ENCODE results near the gene MIF4GD. TPM values are rescaled to one million over a fixed set of nuclear protein-coding genes. Genes with fewer than 3 reads are reported as not detected.
"Not testable (repeated sequence)": the region's sequence is repeated elsewhere in the genome, so short reads cannot be mapped to it uniquely, and the experiment has no call there.

Gene MIF4GD
- total RNA-seq, 2 donors from 2014 or later, result 32.5 to 70.1 TPM

DNA sequence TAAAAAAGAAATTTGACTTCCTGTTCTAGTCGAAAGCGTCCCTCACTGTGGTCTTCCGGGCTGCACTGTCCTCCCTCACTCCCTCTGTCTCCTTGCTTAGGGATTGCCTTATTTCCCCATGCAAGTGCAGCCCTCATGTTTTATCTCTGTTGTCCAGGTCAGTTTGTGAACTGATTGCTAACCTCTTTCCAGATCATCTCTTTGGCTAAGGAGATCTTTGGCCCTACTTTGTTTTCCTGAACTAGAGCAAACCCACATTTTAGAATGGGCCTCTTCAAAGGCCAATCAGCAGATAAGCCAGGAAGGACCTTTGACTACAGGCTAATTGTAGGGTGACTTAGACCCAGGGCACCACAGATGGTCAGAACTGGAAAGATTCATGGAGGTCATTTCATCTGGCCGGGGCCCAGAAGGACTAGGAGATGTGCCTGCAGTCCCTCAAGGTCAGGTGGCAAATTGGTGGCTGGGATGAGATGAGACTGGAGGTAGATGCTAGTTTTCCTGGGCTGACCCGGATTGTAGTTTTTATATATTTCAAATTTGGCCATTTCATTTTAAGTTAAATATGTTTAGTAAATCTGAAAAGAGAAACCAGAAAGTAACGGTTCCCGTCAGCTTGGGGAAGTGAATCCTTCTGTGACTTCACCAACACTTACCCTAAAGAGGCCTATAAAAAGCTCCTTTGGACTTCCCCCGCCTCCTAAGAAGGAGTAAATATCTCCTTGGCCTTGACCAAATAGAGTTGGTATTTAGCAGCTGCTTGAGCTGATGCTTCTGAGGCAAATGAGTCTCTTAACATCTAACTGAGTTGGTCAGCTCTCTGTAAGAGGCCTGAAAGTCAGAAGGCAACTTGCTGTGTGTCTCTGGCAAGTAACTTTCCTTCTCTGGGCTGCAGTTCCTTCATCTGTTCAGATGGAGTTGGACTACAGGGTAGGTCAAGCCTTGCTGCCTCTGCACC is 24.4 kb upstream of the MIF4GD start:
- DNase-seq (ENCODE audit: low spot score), result no peak
- TF ChIP-seq, protein P1, sequence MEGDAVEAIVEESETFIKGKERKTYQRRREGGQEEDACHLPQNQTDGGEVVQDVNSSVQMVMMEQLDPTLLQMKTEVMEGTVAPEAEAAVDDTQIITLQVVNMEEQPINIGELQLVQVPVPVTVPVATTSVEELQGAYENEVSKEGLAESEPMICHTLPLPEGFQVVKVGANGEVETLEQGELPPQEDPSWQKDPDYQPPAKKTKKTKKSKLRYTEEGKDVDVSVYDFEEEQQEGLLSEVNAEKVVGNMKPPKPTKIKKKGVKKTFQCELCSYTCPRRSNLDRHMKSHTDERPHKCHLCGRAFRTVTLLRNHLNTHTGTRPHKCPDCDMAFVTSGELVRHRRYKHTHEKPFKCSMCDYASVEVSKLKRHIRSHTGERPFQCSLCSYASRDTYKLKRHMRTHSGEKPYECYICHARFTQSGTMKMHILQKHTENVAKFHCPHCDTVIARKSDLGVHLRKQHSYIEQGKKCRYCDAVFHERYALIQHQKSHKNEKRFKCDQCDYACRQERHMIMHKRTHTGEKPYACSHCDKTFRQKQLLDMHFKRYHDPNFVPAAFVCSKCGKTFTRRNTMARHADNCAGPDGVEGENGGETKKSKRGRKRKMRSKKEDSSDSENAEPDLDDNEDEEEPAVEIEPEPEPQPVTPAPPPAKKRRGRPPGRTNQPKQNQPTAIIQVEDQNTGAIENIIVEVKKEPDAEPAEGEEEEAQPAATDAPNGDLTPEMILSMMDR (IDR thresholded peaks at IDR 0.05), result no peak
- Histone ChIP-seq H3K36me3 (no peaks in the 10 kb centered on the region), H3K27ac (peak overlapping the region; percentile 13 to 53), H3K4me3 (no peak overlapping the region), H3K27me3 (replicated peaks; ENCODE audit: insufficient read depth) (no peaks in the 10 kb centered on the region), H3K9me3 (no peaks in the 10 kb centered on the region), H3K4me1 (ENCODE audit: control insufficient read depth in 1 of 2, low read depth in 2 of 2) (no peaks in the 10 kb centered on the region)
- no peak for ATAC-seq (ENCODE audit: insufficient number of reproducible peaks, low FRiP score, low read depth)

DNA sequence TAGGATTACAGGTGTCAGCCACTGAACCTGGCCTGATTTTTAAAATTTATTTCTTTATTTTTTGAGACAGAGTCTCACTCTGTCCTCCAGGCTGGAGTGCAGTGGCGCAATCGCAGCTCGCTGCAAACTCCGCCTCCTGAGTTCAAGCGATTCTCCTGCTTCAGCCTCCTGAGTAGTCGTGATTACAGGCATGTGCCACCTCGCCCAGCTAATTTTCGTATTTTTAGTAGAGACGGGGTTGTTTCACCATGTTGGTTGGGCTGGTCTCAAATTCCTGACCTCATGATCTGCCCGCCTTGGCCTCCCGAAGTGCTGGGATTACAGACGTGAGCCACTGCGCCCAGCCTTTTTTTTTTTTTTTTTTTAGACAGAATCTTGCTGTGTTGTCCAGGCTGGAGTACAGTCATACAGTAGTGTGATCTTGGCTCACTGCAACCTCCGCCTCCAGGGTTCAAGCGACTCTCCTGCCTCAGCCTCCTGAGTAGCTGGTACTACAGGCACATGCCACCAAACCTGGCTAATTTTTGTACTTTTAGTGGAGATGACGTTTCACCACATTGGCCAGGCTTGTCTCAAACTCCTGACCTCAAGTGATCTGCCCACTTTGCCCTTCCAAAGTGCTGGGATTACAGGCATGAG is 21.9 kb upstream of the MIF4GD start:
- H3K27ac ChIP-seq, result not testable (repeated sequence)

DNA sequence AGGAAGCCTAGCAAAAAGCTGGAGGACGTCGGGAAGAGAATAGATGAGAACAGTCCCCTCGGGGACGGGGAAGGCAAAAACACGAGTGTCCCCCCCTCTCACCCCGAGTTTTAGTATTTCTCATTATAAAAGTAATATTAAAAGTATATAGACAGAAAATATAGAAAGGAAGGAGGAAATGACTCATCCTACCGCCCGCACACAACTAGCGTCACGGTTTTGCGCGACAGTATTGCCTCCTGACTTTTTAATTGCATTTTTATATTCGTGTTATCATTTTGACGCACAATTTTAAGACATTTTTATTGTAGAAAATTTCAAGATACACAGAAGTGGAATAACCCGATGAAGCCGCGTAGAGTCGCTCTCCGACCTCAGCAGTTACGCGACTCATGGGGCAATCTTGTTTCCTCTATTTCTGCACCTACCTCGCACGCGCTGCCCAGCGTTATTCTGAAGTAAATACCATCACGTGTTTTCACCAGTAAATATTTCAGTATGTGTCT is 18.9 kb upstream of the MIF4GD start:
- no peaks in the 10 kb centered on the region for H3K9me3 ChIP-seq
- H3K27me3 ChIP-seq (replicated peaks; ENCODE audit: insufficient read depth), result no peaks in the 10 kb centered on the region
- peak overlapping the region; percentile 92 for H3K27ac ChIP-seq
- TF ChIP-seq, protein P1 (IDR thresholded peaks at IDR 0.05), result no peak
- peaks cover 0 to 6% of the 10 kb centered on the region in 2 donors for H3K4me1 ChIP-seq (ENCODE audit: control insufficient read depth in 1 of 2, low read depth in 2 of 2)
- ATAC-seq (ENCODE audit: insufficient number of reproducible peaks, low FRiP score, low read depth) (peak; percentile 7), DNase-seq (ENCODE audit: low spot score) (no peak)
- peaks cover 4% of the 10 kb centered on the region for H3K36me3 ChIP-seq
- peak overlapping the region; percentile 82 for H3K4me3 ChIP-seq

More for the DNA sequence above, 21.9 kb upstream of the MIF4GD start:
- H3K4me1 ChIP-seq (ENCODE audit: control insufficient read depth in 1 of 2, low read depth in 2 of 2); ATAC-seq (ENCODE audit: insufficient number of reproducible peaks, low FRiP score, low read depth); H3K9me3 ChIP-seq; H3K27me3 ChIP-seq (replicated peaks; ENCODE audit: insufficient read depth); DNase-seq (ENCODE audit: low spot score); H3K4me3 ChIP-seq; H3K36me3 ChIP-seq: not testable (repeated sequence)

DNA sequence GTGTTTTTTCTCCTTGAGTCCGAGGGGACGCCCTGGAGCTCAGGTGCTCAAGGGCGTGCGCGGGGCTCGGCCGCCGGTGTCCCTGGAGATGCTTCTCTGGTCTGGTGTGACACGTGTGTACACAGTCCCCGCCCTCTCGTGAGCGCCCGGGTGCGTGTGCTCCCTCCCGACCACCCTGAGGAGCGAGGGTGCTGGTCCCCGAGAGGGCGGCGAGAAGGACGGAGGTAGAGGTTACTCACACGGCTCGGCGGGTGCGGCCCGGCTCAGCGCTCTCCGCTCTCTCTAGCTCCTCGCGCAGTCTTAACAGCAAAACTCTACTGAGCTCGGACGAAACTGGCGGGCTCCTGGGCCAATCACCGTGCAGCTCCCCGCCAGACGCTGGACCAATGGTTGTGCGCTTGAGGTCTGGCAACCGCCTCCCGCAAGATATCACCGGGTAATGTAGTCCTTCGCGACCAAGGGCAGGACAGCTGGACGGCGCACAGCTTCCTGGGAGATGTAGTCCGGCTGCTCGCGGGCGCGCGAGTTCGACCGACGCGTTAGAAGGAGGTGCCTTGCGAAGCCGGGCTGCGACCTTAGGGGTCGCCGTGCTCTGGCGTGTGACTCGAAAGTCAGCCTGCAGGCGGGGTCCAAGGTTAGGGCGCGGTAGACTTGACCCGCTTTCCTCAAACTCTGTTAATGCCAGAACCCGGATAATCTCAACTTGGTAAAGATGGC is 18.2 kb upstream of the MIF4GD start, which contains the start of gene SLC25A19:
SLC25A19 (minus strand) TSS at position 319 of the 717 bp plus-strand sequence. CDS start 2,669 bp downstream, outside the sequence.
- H3K4me3 ChIP-seq, result peak within 1 kb of the TSS; percentile 82
- no peaks in the 10 kb centered on the region for H3K9me3 ChIP-seq
- DNase-seq (ENCODE audit: low spot score), result peak; percentile 94
- peaks cover 4% of the 10 kb centered on the region for H3K36me3 ChIP-seq
- TF ChIP-seq, protein P1 (IDR thresholded peaks at IDR 0.05), result no peak
- peak; percentile 92 for ATAC-seq (ENCODE audit: insufficient number of reproducible peaks, low FRiP score, low read depth)
- H3K4me1 ChIP-seq (ENCODE audit: control insufficient read depth in 1 of 2, low read depth in 2 of 2), result peaks cover 0 to 6% of the 10 kb centered on the region in 2 donors
- H3K27me3 ChIP-seq (replicated peaks; ENCODE audit: insufficient read depth), result no peaks in the 10 kb centered on the region
- peak within 1 kb of the TSS; percentile 92 for H3K27ac ChIP-seq

DNA sequence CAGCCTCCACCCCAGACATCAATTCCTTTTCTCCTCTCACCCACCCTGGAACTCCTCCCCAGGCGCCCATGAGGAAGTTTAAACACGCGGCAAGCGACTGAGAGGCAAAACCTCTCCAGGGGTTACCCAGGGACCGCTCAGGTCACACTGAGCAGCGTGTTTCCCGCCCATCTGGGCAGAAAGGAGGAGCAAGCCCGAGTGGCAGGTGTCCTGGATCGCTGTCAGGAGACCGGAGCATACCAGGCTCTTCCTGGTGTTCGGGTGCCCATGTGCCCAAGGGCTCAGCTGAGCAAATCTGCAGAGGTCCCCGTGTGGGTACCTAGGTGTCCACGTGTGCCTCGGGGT is 17.7 kb upstream of the MIF4GD start:
- ATAC-seq (ENCODE audit: insufficient number of reproducible peaks, low FRiP score, low read depth) (no peak), DNase-seq (ENCODE audit: low spot score) (no peak)
- peaks cover 0 to 6% of the 10 kb centered on the region in 2 donors for H3K4me1 ChIP-seq (ENCODE audit: control insufficient read depth in 1 of 2, low read depth in 2 of 2)
- no peaks in the 10 kb centered on the region for H3K27me3 ChIP-seq (replicated peaks; ENCODE audit: insufficient read depth)
- peak overlapping the region; percentile 62 to 92 for H3K27ac ChIP-seq
- TF ChIP-seq, protein P1 (IDR thresholded peaks at IDR 0.05), result no peak
- H3K36me3 ChIP-seq, result peaks cover 4% of the 10 kb centered on the region
- no peaks in the 10 kb centered on the region for H3K9me3 ChIP-seq
- H3K4me3 ChIP-seq, result peak overlapping the region; percentile 82
